HCT116 (cell line): ENCODE results near the gene SLC45A2. TPM values are rescaled to one million over a fixed set of nuclear protein-coding genes. Genes with fewer than 3 reads are reported as not detected.

Experiments
- ATAC-seq: fragments of 200-7000 bp; cut with Tn5 transposase; 2 replicates; pipeline ENCODE4 v1.9.1; 2020; ENCODE audit warnings: mild to moderate bottlenecking, moderate library complexity
- Bru-seq: library from RNA; stranded (reverse); fragments of 400-500 nt; gene quantifications from one replicate; lab custom pipeline; 2021; lab: Mats Ljungman, UMichigan
- BruChase-seq, 2 experiments: library from RNA; stranded (reverse); fragments of 400-500 nt; gene quantifications; one replicate each; lab custom pipeline; 2021; lab: Mats Ljungman, UMichigan
- BruUV-seq: library from RNA; stranded (reverse); fragments of 400-500 nt; replicated peaks from 2 replicates; lab custom pipeline; 2021; lab: Mats Ljungman, UMichigan
- CTCF ChIA-PET: fragments of 300-600 bp; sonication (Branson Sonifier 250); formaldehyde crosslinking; loops from one replicate; lab custom pipeline; 2021; ENCODE audit warnings: antibody characterized with exemption; lab: Charles Lee
- POLR2A ChIA-PET: fragments of 300-600, 350-600 bp; sonication (Branson Sonifier 250); formaldehyde crosslinking; loops from one replicate; lab custom pipeline; 2021; ENCODE audit warnings: antibody characterized with exemption; lab: Charles Lee
- RAD21 ChIA-PET, 2 experiments: fragments of 300-600 bp; sonication (Branson Sonifier 250); formaldehyde crosslinking; loops; one replicate each; lab custom pipeline; 2023; ENCODE audit warnings: low total read pairs in 2 of 2; ENCODE audit not compliant: uncharacterized antibody in 2 of 2, unreplicated experiment in 2 of 2, low non-redundant PET in 1 of 2; lab: Charles Lee
- DNase-seq: peaks from one replicate; pipeline ENCODE4 v3.0.0-alpha.2; 2010; ENCODE audit warnings: low read depth, low spot score
- H2AFZ ChIP-seq: fragments of 200-600 bp; shearing (Covaris generic), sonication (generic); 2 replicates; pipeline ENCODE4 v1.6.1; 2017; ENCODE audit warnings: low read depth, mixed run types, mixed read lengths, antibody characterized with exemption, low read length; ENCODE audit not compliant: poor library complexity, severe bottlenecking
- H3K27ac ChIP-seq: 2 replicates; pipeline ENCODE4 v1.5.1; 2012; ENCODE audit warnings: low read depth, low read length
- H3K27me3 ChIP-seq: fragments of 200-600 bp; sonication (generic); 2 replicates; pipeline ENCODE4 v1.6.1; 2016; ENCODE audit warnings: mixed run types, low read length, mixed read lengths; ENCODE audit not compliant: insufficient read depth
- H3K36me3 ChIP-seq, 2 experiments: fragments of 200-500 bp in 1 of 2; fragments of 200-600 bp in 1 of 2; sonication (Bioruptor generic) in 1 of 2; sonication (generic) in 1 of 2; 2 replicates each; pipeline versions ENCODE4 v1.5.1 to v1.6.1; 2014 to 2016; ENCODE audit warnings: low read length in 2 of 2, inconsistent platforms in 1 of 2, mixed read lengths in 1 of 2, mixed run types in 1 of 2; ENCODE audit not compliant: insufficient read depth in 2 of 2, control insufficient read depth in 1 of 2
- H3K4me1 ChIP-seq, 2 experiments: fragments of 200-600 bp in 1 of 2; sonication (generic) in 1 of 2; 2 replicates each; pipeline versions ENCODE4 v1.5.1 to v1.6.1; 2012 to 2017; ENCODE audit warnings: low read length in 2 of 2, inconsistent platforms in 1 of 2, mild to moderate bottlenecking in 1 of 2, mixed read lengths in 1 of 2, mixed run types in 1 of 2, moderate library complexity in 1 of 2; ENCODE audit not compliant: insufficient read depth in 2 of 2, control insufficient read depth in 1 of 2
- H3K4me2 ChIP-seq: fragments of 200-600 bp; sonication (generic); 2 replicates; pipeline ENCODE4 v1.6.1; 2017; ENCODE audit warnings: mixed run types, low read length, mixed read lengths
- H3K4me3 ChIP-seq, 2 experiments: fragments of 200-600 bp in 1 of 2; sonication (generic) in 1 of 2; replicated peaks in 1 of 2; 2 replicates each; pipeline ENCODE4 v1.5.1; 2011 to 2016; ENCODE audit warnings: low read length in 2 of 2, control low read depth in 1 of 2, low read depth in 1 of 2, mild to moderate bottlenecking in 1 of 2, mixed read lengths in 1 of 2, mixed run types in 1 of 2
- H3K79me2 ChIP-seq: fragments of 200-600 bp; sonication (generic); 2 replicates; pipeline ENCODE4 v1.6.1; 2017; ENCODE audit warnings: mild to moderate bottlenecking, mixed run types, low read length, moderate library complexity, mixed read lengths; ENCODE audit not compliant: insufficient read depth
- H3K9ac ChIP-seq: fragments of 200-600 bp; sonication (generic); 2 replicates; pipeline ENCODE4 v1.6.1; 2016; ENCODE audit warnings: low read length, mixed read lengths
- H3K9me2 ChIP-seq: fragments of 200-600 bp; sonication (generic), shearing (Covaris generic); 2 replicates; pipeline ENCODE4 v1.6.1; 2017; ENCODE audit warnings: mixed run types, mild to moderate bottlenecking, moderate library complexity; ENCODE audit not compliant: insufficient read depth
- H3K9me3 ChIP-seq, 2 experiments: fragments of 200-500 bp in 1 of 2; fragments of 200-600 bp in 1 of 2; sonication (Bioruptor generic) in 1 of 2; sonication (generic) in 1 of 2; 2 replicates each; pipeline ENCODE4 v1.6.1; 2014 to 2017; ENCODE audit warnings: low read length in 2 of 2, mixed read lengths in 2 of 2, inconsistent platforms in 1 of 2, low read depth in 1 of 2, mild to moderate bottlenecking in 1 of 2, mixed run types in 1 of 2, moderate library complexity in 1 of 2; ENCODE audit not compliant: control insufficient read depth in 1 of 2, insufficient read depth in 1 of 2
- H4K20me1 ChIP-seq: fragments of 200-600 bp; sonication (generic), shearing (Covaris generic); 2 replicates; pipeline ENCODE4 v1.6.1; 2017; ENCODE audit warnings: mixed run types, mild to moderate bottlenecking, moderate library complexity; ENCODE audit not compliant: insufficient read depth
- CBX3 ChIP-seq: IDR thresholded peaks from 2 replicates; pipeline ENCODE4 v1.6.1; 2012; ENCODE audit warnings: low read depth
- FOSL1 ChIP-seq: IDR thresholded peaks from 2 replicates; pipeline ENCODE4 v1.6.1; 2012; ENCODE audit warnings: low read depth
- RAD21 ChIP-seq: IDR thresholded peaks from 2 replicates; pipeline ENCODE4 v1.6.1; 2012; ENCODE audit warnings: low read depth, mild to moderate bottlenecking
- REST ChIP-seq: IDR thresholded peaks from 2 replicates; pipeline ENCODE4 v1.6.1; 2012; ENCODE audit warnings: low read depth
- SIN3A ChIP-seq: IDR thresholded peaks from 2 replicates; pipeline ENCODE4 v1.6.1; 2012; ENCODE audit warnings: low read depth
- SP1 ChIP-seq: IDR thresholded peaks from 2 replicates; pipeline ENCODE4 v1.6.1; 2012; ENCODE audit warnings: low read depth
- intact Hi-C: fragments of 100-400 bp; cut with micrococcal nuclease; formaldehyde crosslinking; loops from 2 replicates; pipeline ENCODE4 v1.10.0; 2022
- long read RNA-seq: library from polyadenylated mRNA; unstranded; transcript quantifications from one replicate; pipeline ENCODE4 v2.0.0, GENCODE V29; 2021; ENCODE audit not compliant: unreplicated experiment
- polyA plus RNA-seq: library from polyadenylated mRNA; unstranded; fragments of >200 nt; gene quantifications from 2 replicates; pipeline ENCODE4 v1.2.1, GENCODE V29; 2012; ENCODE audit warnings: missing spikeins
- total RNA-seq: library from RNA; stranded (reverse); gene quantifications from one replicate; pipeline ENCODE4 v1.2.1, GENCODE V29; 2021; ENCODE audit not compliant: unreplicated experiment

The SLC45A2 gene
- total RNA-seq: not detected
- polyA plus RNA-seq: 0.12 TPM in 1 of 2 replicates, not detected in the other
- percentile 23 among the genes with signal in this experiment for Bru-seq, nascent RNA
- BruChase-seq, experiment 1, labeled RNA remaining after a 6-hour chase: percentile 33 among the genes with signal in this experiment
- BruChase-seq, experiment 2, labeled RNA remaining after a 2-hour chase: percentile 29 among the genes with signal in this experiment
- long read RNA-seq: 0 reads

GRCh38 chr5:33984671-33985124 lies at the start of gene SLC45A2:
TSS of gene SLC45A2 (minus strand) at chr5:33984693. CDS start at chr5:33984583, 110 bp downstream.
- no TSS peak for BruUV-seq

More at GRCh38 chr5:33984671-33985124, at the start of gene SLC45A2:
- Histone ChIP-seq H4K20me1 (no peaks in the 10 kb centered on the region), H3K9me3 (no peaks in the 10 kb centered on the region), H3K36me3 (peaks cover 0 to 5% of the 10 kb centered on the region in 2 experiments; a peak in 1 of 4 replicates), H2AFZ (no peak within 1 kb of the TSS), H3K9me2 (no peaks in the 10 kb centered on the region), H3K4me2 (no peak within 1 kb of the TSS), H3K27me3 (no peaks in the 10 kb centered on the region), H3K27ac (no peak within 1 kb of the TSS), H3K79me2 (no peaks in the 10 kb centered on the region), H3K4me1 (no peaks in the 10 kb centered on the region), H3K4me3 (no peak within 1 kb of the TSS), H3K9ac (no peak within 1 kb of the TSS)
- RAD21 ChIA-PET: no interaction called here
- POLR2A ChIA-PET: no interaction called here
- intact Hi-C loops: no loop called here
- DNase-seq (no peak), ATAC-seq (no peak)
- CTCF ChIA-PET: no interaction called here
- TF ChIP-seq CBX3 (no peak), SP1 (no peak), FOSL1 (no peak), RAD21 (no peak), SIN3A (no peak), REST (no peak)
